HUES64 (cell line): ENCODE results near the gene SPINK13.
"Not testable (repeated sequence)": the region's sequence is repeated elsewhere in the genome, so short reads cannot be mapped to it uniquely, and the experiment has no call there.

Experiments used
- H3K27ac ChIP-seq: 2 replicates; pipeline ENCODE4 v1.7.0; 2013; ENCODE audit warnings: low read depth, low read length, inconsistent platforms
- H3K27me3 ChIP-seq: 2 replicates; pipeline ENCODE4 v1.6.1; 2013; ENCODE audit warnings: mild to moderate bottlenecking, low read length; ENCODE audit not compliant: insufficient read depth
- H3K36me3 ChIP-seq: 2 replicates; pipeline ENCODE4 v1.6.1; 2013; ENCODE audit warnings: mild to moderate bottlenecking, low read length; ENCODE audit not compliant: insufficient read depth
- H3K4me1 ChIP-seq: 2 replicates; pipeline ENCODE4 v1.6.1; 2013; ENCODE audit warnings: mild to moderate bottlenecking, low read length, moderate library complexity; ENCODE audit not compliant: insufficient read depth
- H3K4me3 ChIP-seq: 2 replicates; pipeline ENCODE4 v1.5.1; 2013; ENCODE audit warnings: mild to moderate bottlenecking, low read length, moderate library complexity
- H3K9ac ChIP-seq: 2 replicates; pipeline ENCODE4 v1.6.1; 2013; ENCODE audit warnings: mild to moderate bottlenecking, low read depth, low read length
- H3K9me3 ChIP-seq: 2 replicates; pipeline ENCODE4 v1.6.1; 2013; ENCODE audit warnings: low read depth, low read length; ENCODE audit not compliant: insufficient read depth
- WGBS: fragments of 150-250, 120-280 bp; methylation state at CpG from one replicate; pipeline ENCODE4 v1.1.7; 2013; ENCODE audit warnings: missing lambda C conversion rate; 5-methylcytosine and 5-hydroxymethylcytosine counted together

Gene SPINK13

DNA sequence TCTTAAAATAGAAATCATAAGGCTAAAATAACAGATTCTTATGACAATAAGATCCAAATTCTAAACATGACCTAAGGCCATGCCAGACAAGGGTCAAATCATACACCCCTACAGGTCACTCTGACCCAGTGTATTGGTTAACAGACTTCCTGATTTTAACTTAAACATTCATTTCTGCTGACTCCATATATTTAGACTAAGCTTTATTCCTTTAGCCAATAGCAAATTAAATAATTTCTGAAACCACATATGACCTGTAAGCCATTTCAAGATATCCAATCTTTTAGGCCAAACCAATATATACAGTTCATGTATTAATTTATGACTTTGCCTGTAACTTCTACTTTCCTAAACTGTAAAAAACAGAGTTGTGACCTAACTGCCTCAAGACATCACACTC, 7.4 kb upstream of the SPINK13 start:
- H3K4me1 ChIP-seq: no peaks in the 10 kb centered on the region
- no peaks in the 10 kb centered on the region for H3K27me3 ChIP-seq
- no peak overlapping the region for H3K4me3 ChIP-seq
- H3K27ac ChIP-seq: no peak overlapping the region
- peaks cover 7% of the 10 kb centered on the region; the same call in 1 of the 2 replicates for H3K9me3 ChIP-seq
- H3K9ac ChIP-seq: no peak overlapping the region
- H3K36me3 ChIP-seq: no peaks in the 10 kb centered on the region

DNA sequence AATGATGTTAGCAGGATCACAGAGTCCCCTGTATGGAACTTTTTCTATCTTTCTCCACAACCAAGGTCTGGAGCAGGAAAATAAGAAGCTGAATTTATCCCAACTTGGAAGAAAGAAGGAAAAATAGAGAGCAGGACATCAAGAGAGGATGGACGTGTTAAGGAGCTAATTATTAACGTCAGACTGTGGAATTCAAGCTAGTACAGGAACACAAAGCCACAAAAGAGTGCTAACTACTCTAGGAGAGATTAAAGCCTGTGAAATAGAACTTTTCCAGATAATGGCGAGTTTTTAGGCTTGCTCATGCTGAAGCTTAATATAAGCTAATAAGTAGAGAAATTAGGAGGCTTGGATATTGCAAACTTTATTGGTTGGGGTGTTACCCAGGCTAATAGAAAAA, 632 bp upstream of the SPINK13 start:
- Histone ChIP-seq H3K4me3 (no peak overlapping the region), H3K27me3 (no peaks in the 10 kb centered on the region), H3K36me3 (no peaks in the 10 kb centered on the region), H3K4me1 (no peaks in the 10 kb centered on the region), H3K9ac (no peak overlapping the region), H3K27ac (no peak overlapping the region), H3K9me3 (no peaks in the 10 kb centered on the region)
- 77% methylated on average over 3 of the region's 3 CpGs for WGBS

DNA sequence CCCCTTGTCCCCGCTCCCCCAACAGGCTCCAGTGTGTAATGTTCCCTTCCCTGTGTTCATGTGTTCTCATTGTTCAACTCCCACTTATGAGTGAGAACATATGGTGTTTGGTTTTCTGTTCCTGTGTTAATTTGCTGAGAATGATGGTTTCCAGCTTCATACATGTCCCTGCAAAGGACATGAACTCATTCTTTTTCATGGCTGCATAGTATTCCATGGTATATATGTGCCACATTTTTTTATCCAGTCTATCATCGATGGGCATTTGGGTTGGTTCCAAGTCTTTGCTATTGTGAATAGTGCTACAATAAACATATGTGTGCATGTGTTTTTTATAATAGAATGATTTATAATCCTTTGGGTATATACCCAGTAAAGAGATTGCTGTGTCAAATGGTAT, 6.5 kb downstream of the SPINK13 start:
- not testable (repeated sequence) for H3K4me3 ChIP-seq, H3K27me3 ChIP-seq, H3K9me3 ChIP-seq, H3K9ac ChIP-seq, H3K4me1 ChIP-seq, H3K36me3 ChIP-seq, H3K27ac ChIP-seq
- WGBS: 89% methylated on average over 2 of the region's 2 CpGs

DNA sequence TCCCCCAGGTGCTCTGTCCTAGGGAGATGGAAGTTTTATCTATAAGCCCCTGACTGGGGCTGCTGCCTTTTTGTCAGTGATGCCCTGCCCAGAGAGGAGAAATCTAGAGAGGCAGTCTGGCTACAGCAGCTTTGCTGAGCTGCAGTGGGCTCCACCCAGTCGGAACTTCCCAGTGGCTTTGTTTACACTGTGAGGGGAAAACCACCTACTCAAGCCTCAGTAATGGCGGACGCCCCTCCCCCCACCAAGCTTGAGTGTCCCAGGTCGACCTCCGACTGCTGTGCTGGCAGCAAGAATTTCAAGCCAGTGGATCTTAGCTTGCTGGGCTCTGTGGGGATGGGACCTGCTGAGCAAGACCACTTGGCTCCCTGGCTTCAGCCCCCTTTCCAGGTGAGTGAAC, 12.3 kb downstream of the SPINK13 start:
- 0 out of 2 replicates have a peak overlapping the region, but pooled peaks have one; percentile 29 for H3K27ac ChIP-seq
- not testable (repeated sequence) for H3K9ac ChIP-seq, H3K4me1 ChIP-seq, H3K9me3 ChIP-seq, H3K36me3 ChIP-seq, H3K27me3 ChIP-seq, H3K4me3 ChIP-seq
- WGBS: 18% methylated on average over 5 of the region's 5 CpGs

DNA sequence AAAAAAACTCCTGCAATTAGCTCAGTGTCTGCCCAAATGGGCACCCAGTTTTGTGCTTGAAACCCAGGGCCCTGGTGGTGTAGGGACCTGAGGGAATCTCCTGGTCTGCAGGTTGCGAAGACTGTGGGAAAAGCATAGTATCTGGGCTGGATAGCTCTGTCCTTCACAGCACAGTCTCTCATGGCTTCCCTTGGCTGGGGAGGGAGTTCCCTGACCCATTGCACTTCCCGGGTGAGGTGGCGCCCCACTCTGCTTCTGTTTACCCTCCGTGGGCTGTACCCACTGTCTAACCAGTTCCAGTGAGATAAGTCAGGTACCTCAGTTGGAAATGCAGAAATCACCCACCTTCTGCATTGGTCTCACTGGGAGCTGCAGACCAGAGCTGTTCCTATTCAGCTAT, 12.7 kb downstream of the SPINK13 start:
- not testable (repeated sequence) for H3K27ac ChIP-seq, H3K9me3 ChIP-seq, H3K36me3 ChIP-seq, H3K4me3 ChIP-seq, H3K27me3 ChIP-seq, H3K9ac ChIP-seq, H3K4me1 ChIP-seq
- WGBS: 90% methylated on average over 4 of the region's 4 CpGs

DNA sequence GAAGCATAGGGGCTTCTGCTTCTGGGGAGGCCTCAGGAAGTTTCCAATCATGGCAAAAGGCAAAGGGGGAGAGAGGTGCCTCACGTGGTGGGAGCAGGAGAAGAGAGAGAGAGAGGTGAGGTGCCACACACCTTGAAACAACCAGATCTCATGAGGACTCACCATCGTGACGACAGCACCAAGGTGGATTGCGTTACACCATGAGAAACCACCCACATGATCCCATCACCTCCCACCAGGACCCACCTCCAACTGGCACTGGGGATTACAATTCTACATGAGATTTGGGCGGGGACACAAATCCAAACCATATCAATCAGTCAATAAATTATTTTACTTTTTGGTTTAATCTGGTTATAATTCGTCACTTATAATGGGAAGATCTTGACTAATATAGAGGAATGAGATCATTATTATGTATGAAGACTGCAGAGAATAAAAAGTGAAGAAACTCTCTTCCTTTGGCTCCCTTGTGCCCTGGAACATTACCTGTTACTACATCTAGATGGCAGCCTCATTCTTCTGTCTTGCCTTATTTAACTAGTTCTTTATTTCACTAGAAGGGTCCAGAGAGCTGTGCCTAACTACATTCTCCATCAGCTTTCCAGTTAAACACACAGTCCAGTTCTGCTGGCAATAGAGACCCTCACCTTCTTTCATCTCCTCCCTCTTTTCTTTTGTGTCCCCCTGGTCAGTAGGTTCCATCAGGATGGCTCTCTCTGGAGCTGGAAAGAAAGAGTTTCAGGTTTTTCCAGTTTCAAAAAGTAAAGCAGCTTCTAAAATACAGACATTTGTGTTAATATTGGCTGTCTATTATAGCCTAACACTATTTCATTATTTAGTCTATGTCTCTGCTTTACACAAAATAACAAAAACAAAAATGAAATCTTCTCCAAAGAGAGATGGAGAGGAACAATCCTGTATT, 21.9 kb downstream of the SPINK13 start:
- no peak overlapping the region for H3K4me3 ChIP-seq
- no peak overlapping the region for H3K27ac ChIP-seq
- H3K27me3 ChIP-seq: no peaks in the 10 kb centered on the region
- WGBS: 51% methylated on average over 6 of the region's 6 CpGs
- H3K4me1 ChIP-seq: no peaks in the 10 kb centered on the region
- no peak overlapping the region for H3K9ac ChIP-seq
- no peaks in the 10 kb centered on the region for H3K9me3 ChIP-seq
- H3K36me3 ChIP-seq: no peaks in the 10 kb centered on the region

DNA sequence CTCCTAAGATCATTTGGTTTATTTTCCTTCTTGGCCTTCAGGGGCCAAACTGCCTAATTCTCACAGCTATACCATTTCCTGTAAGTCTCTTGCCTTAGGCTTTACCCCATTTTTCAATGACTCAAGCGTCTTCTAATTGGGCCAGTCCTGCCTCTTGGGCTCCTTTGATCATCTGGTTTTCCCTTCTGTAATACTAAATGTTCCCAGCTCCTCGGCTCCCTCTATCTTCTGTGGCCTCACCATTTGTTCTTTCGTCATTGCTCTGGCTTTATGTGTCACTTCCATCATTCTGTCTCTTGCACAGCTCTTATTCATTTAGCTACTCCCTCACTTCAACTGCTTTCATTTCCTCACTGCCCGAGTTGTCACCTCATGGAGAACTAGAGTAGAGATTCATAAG, 29.1 kb downstream of the SPINK13 start:
- H3K4me1 ChIP-seq: no peaks in the 10 kb centered on the region
- no peak overlapping the region for H3K9ac ChIP-seq
- H3K9me3 ChIP-seq: no peaks in the 10 kb centered on the region
- H3K4me3 ChIP-seq: no peak overlapping the region
- WGBS: 77% methylated on average over 4 of the region's 4 CpGs
- H3K27ac ChIP-seq: no peak overlapping the region
- no peaks in the 10 kb centered on the region for H3K36me3 ChIP-seq
- H3K27me3 ChIP-seq: no peaks in the 10 kb centered on the region

DNA sequence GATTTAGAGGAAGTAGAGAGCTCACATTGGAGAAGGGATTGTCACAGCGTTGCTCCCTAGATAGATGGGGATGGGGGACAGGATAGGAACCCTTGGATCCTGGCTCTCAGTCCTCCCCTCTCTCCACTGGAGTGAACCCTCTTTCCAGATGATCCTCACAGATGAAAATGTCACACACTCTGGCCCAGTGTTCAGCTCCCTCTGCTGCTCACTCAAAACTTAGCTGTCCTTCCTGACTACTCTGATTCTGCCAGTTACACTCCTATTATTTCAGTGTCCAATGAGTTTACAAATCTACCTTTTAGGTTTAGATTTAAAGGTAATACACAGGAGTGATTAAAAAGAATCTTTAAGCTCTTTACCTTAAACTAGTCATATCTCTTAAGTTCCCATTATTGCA, 37.9 kb downstream of the SPINK13 start:
- WGBS: 100% methylated on average over 1 of the region's 1 CpG
- Histone ChIP-seq H3K27me3 (no peaks in the 10 kb centered on the region), H3K27ac (no peak overlapping the region), H3K9ac (no peak overlapping the region), H3K4me1 (no peaks in the 10 kb centered on the region), H3K4me3 (no peak overlapping the region), H3K36me3 (no peaks in the 10 kb centered on the region), H3K9me3 (no peaks in the 10 kb centered on the region)

DNA sequence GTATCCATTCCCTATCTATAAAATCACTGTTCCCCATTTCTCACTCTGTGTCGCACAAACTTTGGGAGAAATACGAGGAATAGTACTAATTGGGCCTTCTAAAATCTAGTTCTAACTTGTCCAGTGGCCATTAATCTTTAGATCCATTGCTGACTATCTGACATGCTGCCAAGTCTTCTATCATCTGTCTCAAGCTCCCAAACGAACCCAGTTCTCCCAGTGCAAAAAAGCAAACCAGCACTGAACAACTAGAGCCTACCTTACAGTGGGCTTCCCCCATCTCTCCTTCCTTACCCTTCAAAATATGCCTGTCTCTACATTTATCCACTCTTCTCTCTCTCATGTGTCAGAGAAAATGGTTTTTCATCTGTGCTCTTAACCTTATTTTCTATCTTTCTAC, 40.4 kb downstream of the SPINK13 start:
- H3K27ac ChIP-seq: no peak overlapping the region
- 92% methylated on average over 3 of the region's 3 CpGs for WGBS
- H3K4me1 ChIP-seq: no peaks in the 10 kb centered on the region
- H3K36me3 ChIP-seq: no peaks in the 10 kb centered on the region
- H3K27me3 ChIP-seq: no peaks in the 10 kb centered on the region
- no peaks in the 10 kb centered on the region for H3K9me3 ChIP-seq
- H3K9ac ChIP-seq: no peak overlapping the region
- H3K4me3 ChIP-seq: no peak overlapping the region

DNA sequence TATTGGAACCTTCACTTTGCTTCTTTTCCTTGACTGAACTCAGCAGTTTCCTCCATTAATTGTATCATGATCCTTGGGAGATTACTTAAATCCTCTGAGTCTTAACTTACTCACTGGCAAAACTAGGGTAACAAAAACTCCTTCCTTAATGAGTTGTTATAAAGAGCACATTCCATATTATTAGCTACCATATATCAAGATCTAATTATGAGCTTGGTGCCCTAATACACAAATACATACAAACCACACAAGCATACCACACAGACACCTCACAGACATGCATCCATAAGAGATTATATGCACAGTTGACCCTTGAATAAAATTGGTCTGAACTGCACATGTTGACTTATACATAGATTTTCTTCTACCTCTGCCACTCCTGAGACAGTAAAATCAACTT, 41.2 kb downstream of the SPINK13 start:
- no peaks in the 10 kb centered on the region for H3K27me3 ChIP-seq
- H3K4me3 ChIP-seq: no peak overlapping the region
- no peak overlapping the region for H3K27ac ChIP-seq
- H3K36me3 ChIP-seq: no peaks in the 10 kb centered on the region
- no peaks in the 10 kb centered on the region for H3K4me1 ChIP-seq
- no peaks in the 10 kb centered on the region for H3K9me3 ChIP-seq
- no peak overlapping the region for H3K9ac ChIP-seq

DNA sequence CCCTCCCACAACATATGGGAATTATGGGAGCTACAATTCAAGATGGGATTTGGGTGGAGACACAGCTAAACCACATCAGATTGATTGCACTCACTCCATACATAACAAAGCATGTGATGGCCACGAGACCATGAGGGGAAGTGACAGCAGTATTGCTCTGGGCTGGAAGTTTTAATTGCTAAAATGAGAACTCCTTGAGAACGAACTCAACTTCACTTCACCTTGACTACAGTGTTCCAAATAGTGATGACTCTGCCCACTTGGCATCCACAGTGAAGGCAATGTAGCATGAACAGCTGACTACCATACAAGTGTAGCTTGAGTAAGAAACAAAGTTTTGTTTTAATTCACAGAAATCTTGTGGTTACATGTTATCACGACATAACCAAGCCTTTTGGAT, 42.9 kb downstream of the SPINK13 start:
- Histone ChIP-seq H3K9me3 (no peaks in the 10 kb centered on the region), H3K27me3 (no peaks in the 10 kb centered on the region), H3K36me3 (no peaks in the 10 kb centered on the region), H3K9ac (no peak overlapping the region), H3K4me3 (no peak overlapping the region), H3K4me1 (no peaks in the 10 kb centered on the region), H3K27ac (no peak overlapping the region)
- 98% methylated on average over 3 of the region's 3 CpGs for WGBS

DNA sequence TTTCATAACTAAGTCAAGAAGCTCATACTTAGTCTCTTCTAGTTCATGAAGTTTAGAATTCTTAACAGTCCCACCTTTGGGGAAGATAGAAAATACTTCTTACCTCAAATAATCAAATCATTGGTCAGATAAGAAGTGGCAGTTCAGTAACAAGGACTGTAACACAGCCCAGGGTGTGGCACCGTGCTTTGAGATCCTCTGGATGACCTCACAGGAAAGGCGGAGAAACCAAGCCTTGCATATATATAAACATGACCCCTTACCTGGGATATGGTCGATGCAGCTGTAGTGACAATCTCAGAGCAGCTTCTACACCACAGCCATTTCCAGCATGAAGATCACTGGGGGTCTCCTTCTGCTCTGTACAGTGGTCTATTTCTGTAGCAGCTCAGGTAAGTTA, 43.6 kb downstream of the SPINK13 start, which contains the start of gene SPINK7:
SPINK7 (plus strand) TSS at position 271 of the 400 bp plus-strand sequence; CDS start at position 332, 61 bp downstream.
- Histone ChIP-seq H3K27ac (no peak within 1 kb of the TSS), H3K4me3 (no peak within 1 kb of the TSS), H3K36me3 (no peaks in the 10 kb centered on the region), H3K4me1 (no peaks in the 10 kb centered on the region), H3K9me3 (no peaks in the 10 kb centered on the region), H3K27me3 (no peaks in the 10 kb centered on the region), H3K9ac (no peak within 1 kb of the TSS)
- WGBS: 85% methylated on average over 3 of the region's 3 CpGs
